Breast epithelium (tissue), 3 donors: ENCODE data around the gene ESPNL.

Experiments used
- POLR2A ChIP-seq: fragments of 450-650 bp; IDR thresholded peaks from one replicate; pipeline ENCODE4 v1.6.1; 2016; ENCODE audit warnings: antibody characterized with exemption, mild to moderate bottlenecking, moderate library complexity
- POLR2AphosphoS5 ChIP-seq, 3 donors: sonication (generic); formaldehyde crosslinking; IDR thresholded peaks; one replicate each; pipeline ENCODE4 v1.6.1; 2017; ENCODE audit warnings: antibody characterized with exemption in 3 of 3
- TF ChIP-seq, protein P1 (sequence below), 3 donors: fragments of 450-650 bp; IDR thresholded peaks; one replicate each; pipeline ENCODE4 v1.5.1; 2016 to 2017; ENCODE audit warnings: antibody characterized with exemption in 3 of 3, mild to moderate bottlenecking in 3 of 3, moderate library complexity in 3 of 3

DNA sequence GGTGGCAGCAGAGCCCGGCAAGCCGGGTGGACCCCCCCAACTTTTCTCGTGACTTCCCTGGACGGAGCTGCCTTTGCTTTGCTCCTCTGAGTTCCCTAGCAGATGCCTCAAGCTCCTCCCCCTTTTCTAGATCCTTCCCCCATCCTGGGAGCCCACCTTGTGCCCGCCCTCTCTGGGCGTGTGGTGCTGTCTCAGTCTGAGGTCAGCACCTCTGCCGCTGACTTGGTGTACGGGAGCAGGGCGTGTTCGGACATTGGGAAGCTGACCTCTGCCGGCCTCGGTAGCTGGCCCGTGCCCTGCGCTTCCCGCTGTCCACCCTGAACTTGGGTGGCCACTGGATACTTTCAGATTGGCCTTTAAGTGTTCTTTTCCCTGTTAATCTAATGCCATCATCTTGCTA is 19.6 kb upstream of the ESPNL start:
- TF ChIP-seq POLR2A (no peak), POLR2AphosphoS5 (IDR thresholded peaks at IDR 0.05) (no peak)
- TF ChIP-seq, protein P1, sequence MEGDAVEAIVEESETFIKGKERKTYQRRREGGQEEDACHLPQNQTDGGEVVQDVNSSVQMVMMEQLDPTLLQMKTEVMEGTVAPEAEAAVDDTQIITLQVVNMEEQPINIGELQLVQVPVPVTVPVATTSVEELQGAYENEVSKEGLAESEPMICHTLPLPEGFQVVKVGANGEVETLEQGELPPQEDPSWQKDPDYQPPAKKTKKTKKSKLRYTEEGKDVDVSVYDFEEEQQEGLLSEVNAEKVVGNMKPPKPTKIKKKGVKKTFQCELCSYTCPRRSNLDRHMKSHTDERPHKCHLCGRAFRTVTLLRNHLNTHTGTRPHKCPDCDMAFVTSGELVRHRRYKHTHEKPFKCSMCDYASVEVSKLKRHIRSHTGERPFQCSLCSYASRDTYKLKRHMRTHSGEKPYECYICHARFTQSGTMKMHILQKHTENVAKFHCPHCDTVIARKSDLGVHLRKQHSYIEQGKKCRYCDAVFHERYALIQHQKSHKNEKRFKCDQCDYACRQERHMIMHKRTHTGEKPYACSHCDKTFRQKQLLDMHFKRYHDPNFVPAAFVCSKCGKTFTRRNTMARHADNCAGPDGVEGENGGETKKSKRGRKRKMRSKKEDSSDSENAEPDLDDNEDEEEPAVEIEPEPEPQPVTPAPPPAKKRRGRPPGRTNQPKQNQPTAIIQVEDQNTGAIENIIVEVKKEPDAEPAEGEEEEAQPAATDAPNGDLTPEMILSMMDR (IDR thresholded peaks at IDR 0.05) = no peak
